Measurements from ENCODE around the gene RPS27. TPM values are rescaled to one million over a fixed set of nuclear protein-coding genes. Genes with fewer than 3 reads are reported as not detected.
"Not testable (repeated sequence)": the region's sequence is repeated elsewhere in the genome, so short reads cannot be mapped to it uniquely, and the experiment has no call there.

The RPS27 gene
- total RNA-seq, 3 donors from 2014 or later, result 1,116 to 1,231 (median 1,134) TPM

GRCh38 chr1:153991806-153992205 lies 1.2 kb downstream of the RPS27 start:
- Histone ChIP-seq H3K9me3 (no peaks in the 10 kb centered on the region), H3K36me3 (ENCODE audit: low read depth) (no peaks in the 10 kb centered on the region), H3K4me3 (no peak overlapping the region), H3K4me1 (ENCODE audit: low read depth) (peaks cover 23% of the 10 kb centered on the region)
- ATAC-seq (no peak), DNase-seq (no peak)
- TF ChIP-seq CTCF (IDR thresholded peaks at IDR 0.05), result no peak
- intact Hi-C loops (cut with DNase I, micrococcal nuclease), result no loop called here

GRCh38 chr1:153995202-153995601 lies 4.6 kb downstream of the RPS27 start:
- Histone ChIP-seq H3K4me3 (no peak overlapping the region), H3K4me1 (ENCODE audit: low read depth) (peaks cover 17% of the 10 kb centered on the region), H3K9me3 (no peaks in the 10 kb centered on the region), H3K36me3 (ENCODE audit: low read depth) (no peaks in the 10 kb centered on the region)
- no peak for TF ChIP-seq CTCF (IDR thresholded peaks at IDR 0.05)
- no peak for ATAC-seq
- intact Hi-C loops (cut with DNase I, micrococcal nuclease), result no loop called here
- no peak for DNase-seq

- no peak overlapping the region for H3K4me3 ChIP-seq
- no peak for DNase-seq
- H3K4me1 ChIP-seq (ENCODE audit: low read depth), result peaks cover 17% of the 10 kb centered on the region
- TF ChIP-seq CTCF (IDR thresholded peaks at IDR 0.05), result no peak
- intact Hi-C loops (cut with DNase I, micrococcal nuclease), result no loop called here
- no peaks in the 10 kb centered on the region for H3K36me3 ChIP-seq (ENCODE audit: low read depth)
- H3K9me3 ChIP-seq, result no peaks in the 10 kb centered on the region
- no peak for ATAC-seq
Observed at GRCh38 chr1:153995640-153996039, 5.1 kb downstream of the RPS27 start.

- DNase-seq; H3K36me3 ChIP-seq (ENCODE audit: low read depth); intact Hi-C loops (cut with DNase I, micrococcal nuclease); H3K4me3 ChIP-seq; ATAC-seq; H3K9me3 ChIP-seq: not testable (repeated sequence)
- peaks cover 12% of the 10 kb centered on the region for H3K4me1 ChIP-seq (ENCODE audit: low read depth)
Observed at GRCh38 chr1:153996882-153997281, 6.3 kb downstream of the RPS27 start.

GRCh38 chr1:154000420-154000819 lies 9.9 kb downstream of the RPS27 start:
- no peak for DNase-seq
- H3K9me3 ChIP-seq, result no peaks in the 10 kb centered on the region
- intact Hi-C loops (cut with DNase I, micrococcal nuclease), result no loop called here
- H3K4me3 ChIP-seq, result no peak overlapping the region
- no peaks in the 10 kb centered on the region for H3K36me3 ChIP-seq (ENCODE audit: low read depth)
- no peak for TF ChIP-seq CTCF (IDR thresholded peaks at IDR 0.05)
- ATAC-seq, result no peak
- H3K4me1 ChIP-seq (ENCODE audit: low read depth), result no peaks in the 10 kb centered on the region

- no peak for TF ChIP-seq CTCF (IDR thresholded peaks at IDR 0.05)
- H3K9me3 ChIP-seq, result no peaks in the 10 kb centered on the region
Observed at GRCh38 chr1:154006136-154006535, 15.6 kb downstream of the RPS27 start.

More at GRCh38 chr1:154006136-154006535, 15.6 kb downstream of the RPS27 start:
- intact Hi-C loops (cut with DNase I, micrococcal nuclease), result no loop called here
- H3K36me3 ChIP-seq (ENCODE audit: low read depth), result no peaks in the 10 kb centered on the region
- ATAC-seq (no peak), DNase-seq (no peak)
- H3K4me1 ChIP-seq (ENCODE audit: low read depth), result no peaks in the 10 kb centered on the region
- H3K4me3 ChIP-seq, result no peak overlapping the region
